ENCODE measurements around the gene ALK.

Gene ALK

DNA sequence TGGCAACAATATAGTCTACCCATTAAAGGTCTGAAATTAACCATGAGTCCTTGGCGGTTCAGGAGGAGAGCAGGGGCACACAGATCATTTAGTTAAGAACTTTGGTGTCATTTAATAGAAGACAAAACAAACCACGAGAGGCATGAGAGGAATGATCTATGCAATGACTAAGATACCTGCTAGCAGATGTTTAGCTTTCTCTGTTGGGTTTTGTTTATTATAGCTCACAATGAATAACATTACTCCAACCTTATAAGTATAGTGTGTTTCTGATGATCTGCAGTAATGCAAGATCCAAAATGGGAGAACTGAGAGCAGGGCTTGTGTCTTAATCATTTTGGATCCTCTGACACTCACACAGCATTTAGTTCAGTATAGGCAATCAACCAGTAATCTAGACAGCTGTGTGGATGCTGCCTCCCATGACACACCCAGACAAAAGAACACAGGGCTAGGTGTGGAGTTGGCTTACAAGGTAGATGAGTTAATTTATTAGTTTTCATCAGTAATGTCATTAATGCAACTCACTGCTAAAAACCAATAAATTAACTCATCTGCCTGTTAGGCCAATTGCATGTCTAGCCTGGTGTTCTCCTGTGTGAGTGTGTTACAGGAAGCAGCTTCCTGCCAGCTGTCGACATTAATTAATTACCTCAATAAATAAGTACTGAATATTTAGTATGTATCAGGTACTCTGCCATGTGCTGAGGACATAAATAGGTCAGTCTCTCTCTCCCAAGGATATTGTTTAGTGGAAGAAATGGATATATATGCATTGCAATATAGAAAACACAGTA is 713.8 kb downstream of the ALK start:
- DNase-seq: no peak

DNA sequence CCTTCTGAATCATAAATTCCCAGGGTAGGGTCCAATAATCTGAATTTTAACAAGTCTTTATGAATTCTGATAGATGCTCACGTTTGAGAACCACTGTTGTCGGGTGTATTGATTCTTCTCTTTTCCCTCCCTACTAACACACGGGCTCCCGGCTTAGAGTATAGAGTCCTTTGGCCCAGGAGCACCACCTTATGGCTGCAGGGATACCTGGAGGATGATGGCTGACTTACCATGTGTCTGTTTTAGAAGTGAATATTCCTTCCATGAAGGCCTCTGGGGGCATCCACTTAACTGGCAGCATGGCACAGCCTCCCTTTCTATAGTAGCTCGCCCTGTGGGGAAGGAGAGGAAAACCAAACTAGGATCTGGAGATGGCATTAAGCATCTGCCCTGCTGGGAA is 714.4 kb downstream of the ALK start:
- no peak for DNase-seq

DNA sequence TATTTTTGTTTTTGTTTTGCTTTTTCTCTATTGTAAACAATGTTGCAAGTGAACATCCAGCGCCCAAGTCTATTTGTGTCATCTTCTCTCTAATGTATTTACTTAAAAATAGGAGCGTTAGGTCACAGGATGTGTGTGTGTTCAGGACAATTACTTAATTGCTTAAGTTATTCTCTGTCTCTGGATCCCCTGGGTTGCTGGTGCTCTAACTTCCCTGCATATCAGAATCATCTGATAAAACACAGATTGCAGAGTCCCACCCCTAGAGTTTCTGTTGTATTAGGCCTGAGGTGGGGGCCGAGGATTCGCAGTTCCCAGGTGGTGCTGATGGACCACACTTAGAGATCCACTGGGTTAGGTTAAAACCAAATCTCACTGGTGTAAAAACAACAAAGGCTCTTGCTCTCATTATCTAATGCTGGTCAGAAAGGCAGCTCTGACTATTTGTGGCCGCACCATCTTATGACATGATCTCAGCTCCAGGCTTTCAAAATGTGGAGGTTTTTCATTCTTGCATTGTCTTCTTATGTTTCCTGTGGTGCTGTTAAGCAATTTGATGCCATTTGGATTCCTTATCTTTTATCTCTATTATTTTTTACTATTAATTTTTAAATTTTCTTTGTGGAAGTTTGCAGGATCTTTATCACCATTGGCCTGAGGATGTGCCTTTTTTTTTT is 718.4 kb downstream of the ALK start:
- DNase-seq: no peak

DNA sequence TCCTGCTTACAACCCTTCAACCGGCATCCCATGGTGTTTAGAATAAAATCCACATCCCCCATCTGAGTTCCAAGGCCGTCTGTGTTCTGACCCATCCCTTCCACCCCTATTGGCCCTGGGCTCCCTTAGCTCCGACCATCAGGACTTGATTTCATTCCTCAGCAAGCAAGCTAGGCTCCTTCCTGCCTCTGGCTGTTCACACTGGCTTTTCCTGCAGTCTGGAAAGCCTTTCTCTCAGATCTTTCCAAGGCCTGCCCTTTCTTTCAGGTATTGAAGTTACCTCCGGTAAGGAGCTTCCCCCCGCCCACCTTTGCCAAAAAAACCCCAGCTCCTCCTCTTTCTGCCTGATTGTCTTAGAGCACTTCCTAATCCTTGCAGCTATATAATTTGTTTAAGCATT is 719.4 kb downstream of the ALK start:
- no peak for DNase-seq

DNA sequence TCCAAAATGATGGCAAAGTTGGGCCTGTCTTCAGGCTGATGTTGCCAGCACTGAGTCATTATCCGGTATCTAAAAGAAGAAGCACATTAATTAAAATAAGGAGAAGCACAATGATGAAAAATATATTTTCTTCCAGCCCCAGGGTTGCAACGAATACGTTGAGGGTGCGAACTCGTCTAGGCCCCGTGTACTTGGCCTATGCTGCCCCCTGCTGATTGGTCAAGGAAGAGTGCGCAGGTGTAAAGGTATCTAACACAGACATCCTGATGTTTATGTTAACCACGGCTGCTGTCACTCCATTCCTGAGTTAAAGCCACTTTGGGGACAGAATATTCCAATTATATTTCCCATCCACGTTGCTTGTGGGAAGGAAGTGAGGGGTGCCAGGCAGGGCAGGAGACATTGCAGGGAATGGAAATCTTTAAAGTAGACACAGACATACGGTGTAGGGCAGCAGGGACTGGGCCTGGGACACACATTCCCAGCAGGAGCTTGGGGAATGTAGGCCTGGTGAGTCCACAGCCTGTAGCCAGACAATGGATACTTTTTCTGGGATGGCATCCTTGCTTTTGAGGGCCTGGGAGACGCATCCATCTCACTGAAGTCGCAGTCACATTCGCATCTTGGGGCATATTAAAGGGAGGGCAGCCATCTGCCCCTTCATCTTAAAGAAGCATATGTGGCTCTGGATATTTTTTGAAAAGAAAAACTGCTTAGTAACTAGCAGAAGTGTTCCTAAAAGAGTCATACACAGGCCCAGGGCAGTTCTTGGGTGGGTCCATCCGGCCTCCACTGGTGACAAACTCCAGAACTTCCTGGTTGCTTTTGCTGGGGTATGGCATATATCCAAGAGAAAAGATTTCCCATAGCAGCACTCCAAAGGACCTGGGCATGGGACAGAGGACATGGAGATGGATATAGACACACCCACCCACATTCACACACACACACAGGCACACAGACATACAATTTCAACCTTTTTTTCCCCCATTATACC is 724.3 kb downstream of the ALK start:
- no peak for DNase-seq

DNA sequence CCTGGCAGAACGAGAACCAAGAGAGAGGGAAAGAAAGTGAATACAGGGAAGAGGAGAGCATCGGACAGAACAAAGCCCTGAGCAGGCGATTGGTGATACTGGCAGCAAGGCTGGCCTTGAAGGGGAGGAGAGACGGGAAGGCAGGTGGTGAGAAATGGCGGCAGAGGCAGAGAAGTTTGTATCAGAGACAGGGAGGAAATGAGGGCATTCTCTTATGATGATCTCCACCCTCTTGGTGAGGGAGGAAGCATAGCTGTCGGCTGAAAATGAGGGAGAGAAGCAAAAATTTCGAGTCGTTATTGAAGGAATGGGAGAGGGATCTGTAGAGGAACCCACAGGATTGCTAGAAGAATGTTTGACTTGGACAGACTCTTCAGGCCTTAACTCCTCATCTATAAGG is 725.6 kb downstream of the ALK start:
- DNase-seq: no peak

DNA sequence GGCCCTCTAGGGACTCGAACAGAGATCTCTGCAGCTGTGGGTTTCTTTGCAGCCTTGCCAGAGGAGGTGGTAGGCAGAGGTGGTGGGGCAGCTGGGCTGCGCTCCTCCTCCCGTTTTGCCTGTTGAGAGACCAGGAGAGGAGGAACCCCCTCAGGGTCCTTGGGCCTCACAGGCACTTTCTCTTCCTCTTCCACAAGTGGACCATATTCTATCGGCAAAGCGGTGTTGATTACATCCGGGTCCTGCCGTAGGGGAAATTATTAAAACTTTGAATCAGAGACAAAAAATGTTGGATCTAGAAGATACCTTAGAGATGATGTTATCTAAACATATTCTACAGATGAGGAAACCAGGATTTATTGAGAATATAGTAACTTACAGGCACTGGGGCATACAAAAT is 727.7 kb downstream of the ALK start:
- DNase-seq: no peak

DNA sequence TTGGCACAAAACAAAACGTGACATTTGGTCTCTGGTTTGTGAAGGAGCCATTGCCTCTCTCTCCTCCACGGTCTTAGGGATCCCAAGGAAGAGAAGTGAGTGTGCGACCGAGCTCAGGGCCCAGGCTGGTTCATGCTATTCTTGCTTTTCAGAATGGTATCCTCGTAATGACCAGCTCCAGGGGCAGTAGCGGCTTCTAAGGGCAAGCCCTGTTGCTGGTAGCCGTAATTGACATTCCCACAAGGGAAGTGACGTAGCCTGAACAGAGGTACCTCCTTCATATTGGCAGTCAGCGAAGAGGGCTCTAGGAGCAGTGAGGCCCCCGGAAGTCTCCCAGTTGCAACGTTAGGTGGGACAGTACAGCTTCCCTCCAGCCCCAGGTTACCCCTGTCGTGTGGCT is 728.3 kb downstream of the ALK start:
- no peak for DNase-seq

DNA sequence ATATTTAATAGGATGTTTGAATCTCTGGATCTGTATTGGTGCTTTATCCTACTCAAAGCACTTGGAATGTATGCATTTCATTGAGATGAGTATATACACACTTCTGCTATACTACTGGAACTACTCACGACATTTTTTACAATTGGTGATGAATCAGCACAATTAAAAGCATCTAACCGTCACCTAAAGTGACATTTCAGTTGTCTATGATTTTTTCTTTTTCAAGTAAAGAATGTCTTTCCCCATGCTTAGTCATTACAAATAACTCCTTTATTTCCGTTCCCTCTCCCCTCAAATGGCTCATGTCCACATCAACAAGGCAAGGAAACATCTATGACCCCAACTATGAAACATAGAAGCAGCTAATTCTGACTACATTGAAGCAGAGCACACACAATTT is 728.9 kb downstream of the ALK start:
- no peak for DNase-seq

DNA sequence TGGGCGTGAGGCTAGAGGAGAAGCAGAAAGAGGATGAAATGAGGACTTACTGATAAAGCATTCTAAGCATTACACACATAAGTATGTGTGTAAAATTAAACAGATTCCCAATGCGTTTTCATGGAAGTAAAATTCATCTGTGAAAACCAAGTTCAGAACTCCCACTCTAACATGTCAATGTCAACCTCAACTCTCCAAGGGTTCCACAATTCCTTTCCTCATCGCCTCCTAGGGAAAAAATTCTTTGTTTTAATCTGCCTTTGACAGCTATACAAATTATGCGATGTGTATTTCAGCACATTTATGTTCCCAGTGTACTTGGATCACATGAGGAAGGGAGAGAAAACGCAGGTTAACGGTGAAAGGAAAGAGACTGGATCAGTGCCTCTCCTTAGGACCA is 729.6 kb downstream of the ALK start:
- DNase-seq: no peak

DNA sequence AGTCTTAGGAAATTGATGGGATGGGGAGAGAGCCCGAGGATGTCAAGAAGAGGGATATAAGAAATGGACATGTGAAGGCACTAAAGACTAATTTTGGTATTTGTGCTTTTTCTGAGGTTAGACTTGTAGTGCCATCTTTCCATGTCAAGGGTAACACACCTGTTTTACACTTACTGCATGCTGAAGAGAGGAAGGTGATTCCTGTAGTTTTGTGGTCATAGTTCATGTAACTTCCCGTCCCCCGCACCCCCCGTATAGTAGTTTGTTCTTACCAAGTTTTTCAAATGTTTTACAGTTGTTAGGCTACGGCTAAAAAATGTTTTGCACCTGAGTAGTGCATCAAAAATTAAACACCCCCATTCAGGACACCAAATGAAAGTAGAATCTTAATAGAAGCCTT is 732.3 kb downstream of the ALK start:
- DNase-seq: no peak

DNA sequence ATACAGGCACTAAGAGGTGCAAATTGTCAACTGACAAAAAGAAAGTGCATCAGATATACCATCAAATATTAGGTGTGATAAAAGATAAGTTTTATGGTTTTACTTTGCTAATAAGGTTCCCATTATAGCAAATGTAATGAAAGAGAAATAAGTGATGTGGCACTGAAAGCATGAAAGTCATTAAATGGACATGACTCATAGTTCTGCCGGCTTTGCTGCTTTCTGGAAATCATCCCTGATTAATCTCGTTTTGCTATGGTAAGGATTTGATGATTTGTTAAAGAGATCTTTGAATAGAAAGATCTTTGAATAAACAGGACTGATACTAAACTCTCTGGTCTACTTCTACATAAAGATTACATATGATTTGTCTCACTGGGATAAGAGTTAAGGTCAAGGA is 733.5 kb downstream of the ALK start:
- no peak for DNase-seq

DNA sequence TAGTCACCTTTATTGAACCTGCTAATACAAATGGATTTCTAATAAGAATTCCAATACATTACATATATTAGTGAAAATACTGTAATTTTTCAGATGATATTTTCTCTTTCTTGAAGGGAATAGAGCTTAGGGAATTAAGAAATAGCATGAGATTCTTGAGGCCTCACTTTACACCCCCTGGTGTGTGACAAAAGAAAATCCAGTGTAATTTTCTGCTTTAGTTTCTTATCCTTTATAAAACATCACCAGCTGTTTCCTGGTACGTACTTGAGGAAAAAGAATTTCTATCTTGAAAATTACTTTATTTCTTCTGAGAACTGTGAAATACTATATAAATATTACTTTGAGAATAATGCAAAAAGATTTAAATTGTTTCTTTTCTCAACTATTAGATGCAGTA is 734.6 kb downstream of the ALK start:
- no peak for DNase-seq

DNA sequence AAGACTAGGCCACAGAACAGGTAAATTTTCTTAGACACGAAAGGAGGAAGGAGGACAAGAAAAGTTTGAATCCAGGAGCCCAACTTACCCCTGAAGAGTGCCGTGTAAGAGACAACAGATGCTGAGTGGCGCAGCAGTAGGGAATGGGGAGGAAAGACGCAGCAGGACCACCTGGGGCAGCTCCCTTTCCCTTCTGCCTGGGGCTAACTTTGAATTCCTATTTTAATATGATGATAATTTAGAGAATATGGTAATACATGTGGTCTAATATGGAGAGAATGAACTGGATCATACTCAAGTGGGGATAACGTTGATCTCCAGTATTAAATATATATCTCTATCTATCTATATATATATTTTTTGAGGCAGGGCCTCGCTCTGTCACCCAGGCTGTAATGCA is 736.9 kb downstream of the ALK start:
- DNase-seq: no peak

DNA sequence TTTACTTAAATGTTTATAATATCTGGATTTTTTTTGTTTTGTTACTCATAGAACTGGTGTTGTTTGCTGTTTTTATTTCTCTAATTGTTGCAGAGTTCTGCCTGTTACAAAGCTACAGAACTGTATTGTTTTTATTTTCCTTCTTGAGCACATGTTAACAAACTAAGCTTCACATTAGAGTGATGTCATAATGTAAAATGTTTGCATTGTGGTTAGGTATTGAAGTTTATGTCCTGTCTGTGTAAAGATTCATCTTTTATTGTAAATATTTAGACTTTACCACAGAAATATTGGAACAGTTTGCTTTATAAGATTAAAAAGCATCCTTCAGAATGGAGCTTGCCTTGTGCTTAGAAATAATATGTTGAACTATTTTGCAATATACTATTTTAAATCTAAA is 738.5 kb downstream of the ALK start:
- no peak for DNase-seq

DNA sequence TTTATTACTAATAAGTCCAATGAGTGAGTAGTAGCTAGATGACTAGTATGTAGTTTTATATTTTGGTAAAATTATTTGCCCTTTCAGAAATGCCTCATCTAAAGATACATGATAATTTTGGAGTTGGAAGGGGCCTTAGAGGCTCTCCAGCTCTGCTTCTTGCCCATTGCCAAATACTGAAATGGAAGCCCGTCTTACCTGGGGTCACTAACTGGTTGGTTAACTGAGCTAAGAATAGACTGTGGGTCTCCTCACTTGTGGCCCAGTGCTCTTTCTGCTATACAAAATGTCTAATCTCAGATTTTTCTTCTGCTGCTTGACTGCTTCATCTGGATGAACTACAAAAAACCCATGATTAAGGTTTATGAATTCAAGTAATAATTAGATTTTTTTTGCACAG is 739.1 kb downstream of the ALK start:
- no peak for DNase-seq

DNA sequence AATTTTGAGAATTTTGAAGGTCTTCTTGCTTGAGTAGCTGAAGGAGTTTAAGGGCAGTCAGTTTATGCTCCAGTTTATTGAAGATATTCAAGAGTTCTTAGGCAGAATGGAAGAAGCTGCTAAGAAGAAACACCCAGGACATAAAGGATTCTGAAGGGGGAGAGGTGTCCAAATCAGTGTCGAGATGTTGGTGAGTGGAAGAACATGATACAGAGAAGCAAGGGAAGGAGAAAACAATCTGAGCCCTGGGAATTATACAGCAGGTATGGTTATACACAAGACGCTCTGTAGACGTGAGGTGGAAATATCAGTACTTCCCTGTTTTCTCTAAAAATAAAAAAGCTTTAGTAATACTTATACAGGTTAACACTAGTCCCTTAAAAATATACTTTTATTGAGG is 746.0 kb downstream of the ALK start:
- DNase-seq: no peak

DNA sequence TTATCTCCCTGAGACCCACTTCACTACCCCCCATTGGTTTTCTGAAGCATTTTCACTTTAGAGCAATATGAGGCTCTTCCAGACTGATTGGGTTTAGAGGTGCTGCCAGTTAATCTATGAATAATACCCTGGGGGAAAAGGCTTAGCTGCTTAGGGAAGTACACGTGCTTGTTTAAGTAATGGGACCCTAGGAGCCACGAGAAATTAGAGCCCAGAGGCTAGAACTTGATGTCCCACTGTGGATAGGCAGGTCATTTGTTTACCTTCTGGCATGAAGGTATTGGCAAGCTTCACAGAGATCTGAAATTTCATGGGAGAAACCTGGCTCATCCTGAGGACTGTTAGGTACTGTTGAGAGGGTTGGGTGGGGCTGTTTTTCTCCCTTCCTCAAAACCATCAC is 746.4 kb downstream of the ALK start:
- no peak for DNase-seq

DNA sequence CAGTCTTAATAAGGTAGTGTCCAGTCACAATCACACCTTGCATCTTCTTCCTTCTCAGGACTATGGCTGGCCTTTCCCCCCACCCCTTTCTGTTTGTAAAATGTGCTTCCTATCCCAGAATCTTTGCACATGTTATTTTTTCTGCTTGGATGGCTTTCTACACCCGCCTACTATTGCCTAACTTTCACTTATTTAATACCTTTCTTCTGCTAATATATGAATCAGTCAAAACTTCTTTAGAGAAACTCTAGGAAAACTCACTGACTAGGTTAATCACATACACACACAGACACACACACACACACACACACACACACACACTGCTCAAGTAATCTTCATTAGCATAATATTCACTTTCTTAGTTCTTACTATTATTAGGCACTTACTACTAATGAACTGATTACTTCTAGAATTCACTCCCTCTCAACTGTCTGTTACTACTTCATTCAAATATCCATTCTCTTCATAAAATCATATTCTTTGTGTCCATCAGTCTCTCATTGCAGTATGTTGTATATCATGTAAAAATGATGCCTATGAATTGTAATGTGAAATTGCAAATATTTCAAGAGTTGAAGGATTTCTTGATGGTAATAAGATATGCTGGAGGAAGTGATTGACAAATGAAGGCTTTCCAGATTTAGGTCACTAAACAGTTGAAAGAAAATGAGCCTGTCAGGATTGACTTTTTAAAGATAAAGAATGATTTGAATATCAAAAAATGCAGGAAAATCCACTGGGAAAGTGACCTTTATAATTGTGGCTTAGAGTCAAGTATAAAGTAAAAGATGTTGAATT is 754.9 kb downstream of the ALK start:
- no peak for DNase-seq

DNA sequence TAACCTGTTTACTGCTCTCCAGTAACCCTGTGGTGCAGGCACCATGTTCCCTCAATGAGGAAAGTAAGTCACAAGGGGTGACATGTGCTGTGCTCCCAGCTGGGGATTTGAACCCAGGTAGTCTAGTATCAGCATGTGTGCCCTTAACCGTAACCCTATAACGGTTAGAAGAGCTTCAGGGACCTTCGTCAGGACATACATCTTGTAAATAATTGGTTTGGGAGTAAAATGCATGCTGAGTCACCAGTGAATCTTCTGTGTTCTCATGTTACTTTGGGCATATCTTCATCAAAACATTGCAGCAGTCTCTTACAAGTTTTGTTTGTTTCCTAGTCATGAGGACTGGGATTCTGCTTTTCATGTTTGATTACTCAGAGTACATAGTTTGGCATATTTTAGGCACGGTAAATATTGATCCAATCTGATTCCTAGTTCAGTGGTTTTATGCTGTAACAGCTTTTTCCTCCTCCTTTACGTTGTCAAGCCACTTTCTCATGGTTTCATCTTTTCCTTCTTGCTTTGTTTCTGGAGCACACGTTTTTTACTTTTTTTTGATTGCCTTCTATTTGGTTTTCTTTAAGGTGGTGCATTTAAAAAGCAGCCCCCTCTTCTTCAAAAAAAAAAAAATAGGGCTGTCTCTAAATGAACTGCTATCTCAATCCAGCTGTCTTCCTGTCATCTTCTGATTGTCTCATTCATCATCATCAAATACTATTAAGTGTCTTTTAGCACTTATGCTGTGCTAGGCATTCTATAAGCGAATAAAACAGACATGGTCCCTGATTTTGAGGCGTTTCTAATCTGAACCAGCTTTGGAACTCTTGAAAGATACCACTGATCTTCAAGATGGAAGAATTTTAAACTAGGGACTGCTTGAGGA is 755.8 kb downstream of the ALK start:
- no peak for DNase-seq

DNA sequence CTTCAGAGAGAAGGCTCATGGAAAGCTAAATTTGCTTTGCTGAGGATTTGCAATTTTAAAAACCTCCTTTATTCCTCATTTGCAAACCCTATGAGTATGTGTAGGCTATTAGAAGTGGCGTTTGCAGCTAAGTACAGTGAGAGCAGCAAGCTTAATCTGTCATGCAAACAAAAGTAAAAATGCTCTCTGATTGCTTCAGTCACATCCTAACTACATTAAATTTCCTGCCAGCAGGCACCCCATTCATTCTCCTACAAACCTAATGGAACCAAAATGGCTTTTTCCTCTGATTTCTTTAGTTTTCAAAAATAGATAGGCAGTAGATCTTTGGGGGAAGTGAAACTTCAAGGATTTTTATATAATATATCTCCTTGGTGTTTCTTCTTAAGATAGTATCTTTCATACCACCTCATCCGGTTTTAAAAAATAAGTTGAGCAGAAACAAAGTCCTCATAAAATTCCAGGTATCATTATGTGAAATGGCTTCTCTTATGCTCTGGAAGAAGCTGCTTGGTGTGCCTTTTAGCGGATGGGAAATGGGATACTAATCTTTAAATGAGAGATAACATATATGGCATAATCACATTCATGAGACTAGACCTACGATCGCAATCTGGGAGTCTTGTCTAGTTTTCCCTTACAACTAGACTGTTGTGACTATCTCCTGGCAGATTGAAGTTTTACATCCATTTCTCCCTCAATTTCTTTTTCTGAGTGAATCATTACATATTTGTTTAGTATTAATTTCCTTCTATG is 757.1 kb downstream of the ALK start:
- DNase-seq: no peak

Measured in NCI-H2081 treated with DMSO at 0.1 percent for 48 hours (cell line).